Activated CD4-positive, CD25-positive, alpha-beta regulatory T cell treated with anti-CD3 and anti-CD28 coated beads, Interleukin-2, amount 50 U/mL, for 72 hours (primary cell): Measurements from ENCODE around the gene ERCC2.
"Not testable (repeated sequence)": the region's sequence is repeated elsewhere in the genome, so short reads cannot be mapped to it uniquely, and the experiment has no call there.

Source experiments
- DNase-seq: peaks from one replicate; pipeline ENCODE4 v3.0.0; 2021

Gene ERCC2

DNA sequence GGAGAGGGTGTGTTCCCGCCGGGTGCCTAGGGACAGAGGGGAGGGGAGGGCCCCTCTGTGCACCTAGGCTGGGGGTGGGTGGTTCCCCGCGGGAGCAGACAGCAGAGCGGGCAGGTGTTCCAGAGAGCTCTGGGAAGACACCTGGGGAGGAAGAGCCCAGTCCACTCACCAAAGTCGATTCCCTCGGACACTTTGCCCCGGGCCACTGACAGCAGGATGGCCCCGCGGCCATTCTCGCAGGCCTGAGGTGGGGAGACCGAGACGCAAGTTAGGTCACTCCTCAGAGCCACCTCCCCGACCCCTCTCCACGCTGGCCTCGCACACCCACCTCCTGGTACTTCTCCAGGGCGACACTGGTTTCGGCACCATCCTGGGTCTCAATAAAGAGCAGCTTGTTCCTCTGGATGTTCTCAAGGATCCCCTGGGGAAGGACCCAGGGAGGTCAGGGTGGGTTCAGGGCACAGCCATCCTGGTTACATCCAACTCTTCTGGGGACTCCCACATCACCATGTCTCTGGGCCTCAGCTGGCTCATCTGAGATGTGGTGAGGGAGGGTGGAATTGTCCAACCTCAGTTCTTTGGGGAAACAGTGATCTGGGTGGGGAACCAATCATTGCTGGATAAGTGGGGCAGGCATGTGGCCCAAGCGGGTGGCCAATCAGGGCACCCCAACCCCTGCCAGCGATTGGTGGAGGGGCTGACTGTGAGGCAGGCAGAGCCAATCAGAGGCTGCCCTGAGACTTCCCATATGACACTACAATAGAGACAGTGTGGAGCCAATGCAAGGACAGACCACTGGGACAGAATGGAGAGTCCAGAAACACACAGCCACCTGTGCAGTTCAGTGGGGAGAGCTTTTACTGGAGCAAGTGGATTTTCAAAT lies 17.2 kb downstream of the ERCC2 start:
- DNase-seq = no peak

- DNase-seq = no peak
Measured at GRCh38 chr19:45352471-45352870, 17.9 kb downstream of the ERCC2 start.

- no peak for DNase-seq
Measured at GRCh38 chr19:45352062-45352461, 18.3 kb downstream of the ERCC2 start.

DNA sequence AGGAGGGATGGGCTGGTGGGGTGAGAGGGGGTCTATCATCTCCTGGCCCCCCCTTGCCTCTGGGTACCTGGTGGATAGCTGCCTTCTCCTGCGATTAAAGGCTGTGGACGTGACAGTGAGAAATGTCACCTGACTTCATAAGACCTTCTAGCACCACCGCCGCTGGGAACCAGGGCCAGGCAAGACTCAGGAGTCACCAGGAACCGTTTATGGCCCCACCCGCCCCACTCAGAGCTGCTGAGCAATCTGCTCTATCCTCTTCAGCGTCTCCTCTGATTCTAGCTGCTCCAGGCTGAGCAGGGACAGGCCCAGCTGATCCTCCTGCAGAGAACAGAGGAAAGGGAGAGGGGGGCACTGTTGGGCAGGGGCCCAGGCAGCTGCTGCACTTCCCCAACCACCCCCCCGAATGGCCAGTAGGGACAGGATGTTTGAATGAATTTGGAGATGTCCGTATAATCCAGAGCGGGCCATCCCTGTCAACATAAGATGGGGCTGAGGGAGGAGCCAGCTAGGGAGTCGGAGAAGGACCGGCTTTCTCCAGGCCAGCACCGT lies 18.9 kb downstream of the ERCC2 start:
- DNase-seq = no peak

- DNase-seq = no peak
Measured at GRCh38 chr19:45350477-45351058, 19.8 kb downstream of the ERCC2 start.

- no peak for DNase-seq
Measured at GRCh38 chr19:45349430-45349941, 20.9 kb downstream of the ERCC2 start.

- no peak for DNase-seq
Measured at GRCh38 chr19:45349126-45349415, 21.3 kb downstream of the ERCC2 start.

- no peak for DNase-seq
Measured at GRCh38 chr19:45348367-45349125, 21.8 kb downstream of the ERCC2 start.

GRCh38 chr19:45347570-45348366 lies 22.6 kb downstream of the ERCC2 start:
- DNase-seq = no peak

DNA sequence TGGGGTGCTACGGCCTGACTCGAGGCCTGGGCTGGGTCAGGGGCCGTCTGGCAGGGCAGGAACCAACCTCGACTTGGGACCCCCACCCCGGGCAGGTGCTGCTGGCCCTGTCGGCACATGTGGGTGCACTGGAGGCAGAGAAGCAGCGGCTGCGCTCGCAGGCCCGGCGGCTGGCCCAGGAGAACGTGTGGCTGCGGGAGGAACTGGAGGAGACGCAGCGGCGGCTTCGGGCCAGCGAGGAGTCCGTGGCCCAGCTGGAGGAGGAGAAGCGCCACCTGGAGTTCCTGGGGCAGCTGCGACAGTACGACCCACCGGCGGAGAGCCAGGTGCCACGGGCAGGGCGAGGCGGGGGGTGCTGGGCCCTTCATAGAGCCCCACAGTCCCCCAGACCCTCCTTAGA lies 23.9 kb downstream of the ERCC2 start:
- DNase-seq = no peak

GRCh38 chr19:45345506-45345860 lies 24.9 kb downstream of the ERCC2 start:
- no peak for DNase-seq

DNA sequence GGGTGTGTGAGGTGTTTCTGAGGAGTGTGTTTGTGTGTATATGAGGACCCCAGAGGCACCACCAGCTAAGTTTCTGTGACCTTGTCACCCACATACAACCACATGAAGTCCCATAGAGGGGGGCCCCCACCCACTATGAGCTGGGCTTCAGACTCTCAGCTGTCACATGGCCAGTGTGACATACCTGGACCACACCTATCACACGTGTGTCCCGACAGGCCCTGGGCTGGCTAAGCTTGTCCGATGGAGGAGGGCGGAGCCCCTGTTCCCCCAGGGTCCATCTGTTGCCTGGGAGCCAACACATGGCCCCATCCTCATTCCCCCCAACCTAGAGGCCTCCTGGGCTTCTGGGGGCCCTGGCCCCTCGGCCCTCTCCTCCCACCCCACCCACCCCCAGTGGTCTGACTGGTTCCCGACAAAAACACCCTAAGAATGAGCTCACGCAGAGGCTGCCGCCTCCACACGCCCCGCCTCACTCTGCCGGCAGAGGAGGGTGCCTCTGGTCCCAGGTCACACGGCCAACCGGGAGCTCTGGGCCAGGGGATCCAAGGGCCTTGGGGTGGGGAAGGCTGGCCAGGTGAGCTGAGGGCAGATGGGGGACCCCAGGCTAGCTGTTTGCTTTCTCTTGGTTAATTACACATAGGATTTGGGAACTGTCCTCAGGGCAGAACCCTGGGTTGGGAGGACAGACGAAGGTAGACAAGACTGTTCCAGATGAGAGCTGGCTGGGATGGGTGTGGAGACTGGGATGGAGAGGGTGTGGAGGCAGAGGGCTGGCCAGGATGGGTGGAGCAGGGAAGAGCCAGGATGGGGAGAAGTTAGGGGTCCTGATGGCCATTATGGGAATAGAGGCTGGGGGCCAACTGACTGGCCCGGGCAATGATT lies 25.5 kb downstream of the ERCC2 start:
- DNase-seq = no peak

- DNase-seq = no peak
Measured at GRCh38 chr19:45342911-45343310, 27.5 kb downstream of the ERCC2 start.

- DNase-seq = no peak
Measured at GRCh38 chr19:45340899-45341453, 29.4 kb downstream of the ERCC2 start.

DNA sequence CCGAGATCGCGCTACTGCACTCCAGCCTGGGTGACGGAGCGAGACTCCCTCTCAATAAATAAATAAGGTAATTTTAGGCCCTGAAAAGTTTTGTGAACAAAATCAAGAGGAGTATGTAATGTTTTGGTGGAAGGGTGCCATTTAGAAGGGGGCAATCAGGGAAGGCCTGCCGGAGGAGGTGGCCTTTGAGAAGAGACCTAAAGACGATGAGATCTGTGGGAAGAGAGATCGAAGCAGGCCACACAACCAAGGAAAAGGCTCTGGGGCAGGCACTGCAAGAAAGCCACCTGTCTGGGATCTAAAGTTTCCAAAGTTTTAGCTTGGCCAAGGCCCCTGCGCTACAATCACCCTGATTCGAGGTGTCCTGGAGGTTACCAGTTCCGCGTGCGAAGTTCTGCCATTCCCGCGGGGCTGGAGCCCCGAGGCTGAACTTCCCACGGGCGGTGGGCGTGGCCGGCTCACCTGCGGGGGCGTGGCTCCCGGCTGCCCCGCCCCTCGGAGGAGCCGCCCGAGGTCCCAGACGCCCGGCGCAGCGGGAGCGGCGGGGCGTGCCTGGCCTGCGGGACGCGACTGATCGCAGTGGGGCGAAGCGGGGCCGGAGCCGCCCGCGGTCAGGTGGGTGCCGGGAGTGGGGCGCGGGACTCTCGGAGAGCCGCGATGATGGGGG lies 30.0 kb downstream of the ERCC2 start, which contains the start of gene KLC3:
TSS of gene KLC3 (plus strand) at position 519 of the 667 bp plus-strand sequence. CDS start 4,792 bp downstream, outside the sequence.
- peak; percentile 48 for DNase-seq

GRCh38 chr19:45339629-45340028 lies 30.7 kb downstream of the ERCC2 start:
- DNase-seq = no peak

DNA sequence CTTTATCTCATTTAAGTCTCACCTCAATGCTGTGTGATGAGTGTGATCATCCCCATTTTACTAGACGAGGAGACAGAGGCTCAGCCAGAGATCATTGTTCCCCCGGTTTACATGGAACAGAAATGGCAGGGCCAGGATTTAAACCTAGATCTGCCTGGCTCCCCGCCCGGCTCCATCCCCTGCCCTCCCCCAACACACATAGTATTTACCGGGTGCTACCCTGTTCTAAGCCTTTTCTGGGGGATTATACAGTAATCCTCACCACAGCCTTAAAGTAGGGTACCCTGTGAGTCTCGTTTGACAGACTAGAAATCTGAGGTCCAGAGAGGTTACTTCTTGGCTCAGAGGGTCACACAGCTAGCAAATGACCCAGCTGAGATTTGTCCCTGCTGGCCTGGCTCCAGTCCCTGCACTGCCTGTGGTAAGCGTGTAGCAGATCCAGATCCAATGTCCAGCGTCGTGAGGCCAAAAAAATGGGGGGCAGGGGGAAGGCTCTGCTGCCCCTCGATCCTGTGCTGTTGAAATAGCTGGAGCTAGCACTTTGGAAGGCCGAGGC lies 33.6 kb downstream of the ERCC2 start:
- no peak for DNase-seq

GRCh38 chr19:45334881-45335280 lies 35.5 kb downstream of the ERCC2 start:
- not testable (repeated sequence) for DNase-seq

- DNase-seq = no peak
Measured at GRCh38 chr19:45333609-45334303, 36.6 kb downstream of the ERCC2 start.

GRCh38 chr19:45331411-45331810 lies 39.0 kb downstream of the ERCC2 start:
- DNase-seq = no peak
